SK-N-SH treated with all-trans-retinoic acid at 6 μM for 48 hours (cell line): ENCODE measurements around the gene DTNA.

Source experiments
- ARNTL ChIP-seq: fragments of 450-650 bp; formaldehyde crosslinking; IDR thresholded peaks from 2 replicates; pipeline ENCODE4 v1.5.0; 2020; ENCODE audit warnings: low read depth, mild to moderate bottlenecking, moderate library complexity, borderline replicate concordance
- BACH2 ChIP-seq: fragments of 250-450 bp; sonication (Bioruptor Pico); IDR thresholded peaks from 2 replicates; pipeline ENCODE4 v1.9.0; 2021; ENCODE audit warnings: mild to moderate bottlenecking, borderline replicate concordance
- CSDC2 ChIP-seq: fragments of 250-450 bp; sonication (Bioruptor Pico); IDR thresholded peaks from 2 replicates; pipeline ENCODE4 v1.5.0; 2020; ENCODE audit warnings: mild to moderate bottlenecking, moderate library complexity
- GLIS3 ChIP-seq: fragments of 250-450 bp; sonication (Bioruptor Pico); IDR thresholded peaks from 2 replicates; pipeline ENCODE4 v1.5.0; 2020; ENCODE audit warnings: mild to moderate bottlenecking, moderate library complexity
- PPARA ChIP-seq: fragments of 250-450 bp; sonication (Bioruptor Pico); IDR thresholded peaks from 2 replicates; pipeline ENCODE4 v1.5.0; 2020; ENCODE audit warnings: mild to moderate bottlenecking, borderline replicate concordance
- RARB ChIP-seq: fragments of 250-450 bp; sonication (Bioruptor Pico); IDR thresholded peaks from 2 replicates; pipeline ENCODE4 v1.8.0; 2021; ENCODE audit warnings: mild to moderate bottlenecking, moderate library complexity
- ZC3H10 ChIP-seq: fragments of 250-450 bp; sonication (Bioruptor Pico); IDR thresholded peaks from 2 replicates; pipeline ENCODE4 v1.5.1; 2021; ENCODE audit warnings: mild to moderate bottlenecking, moderate library complexity
- ZNF565 ChIP-seq: fragments of 450-650 bp; formaldehyde crosslinking; conservative IDR thresholded peaks from 2 replicates; pipeline ENCODE4 v1.5.0; 2020; ENCODE audit warnings: low read depth, mild to moderate bottlenecking, moderate library complexity
- ZNF8 ChIP-seq: fragments of 450-650 bp; formaldehyde crosslinking; IDR thresholded peaks from 2 replicates; pipeline ENCODE4 v1.5.0; 2020; ENCODE audit warnings: mild to moderate bottlenecking, moderate library complexity
- TF ChIP-seq, protein P1 (sequence below): fragments of 250-450 bp; sonication (Bioruptor Pico); IDR thresholded peaks from 2 replicates; pipeline ENCODE4 v1.8.0; 2020; ENCODE audit warnings: mild to moderate bottlenecking, moderate library complexity, borderline replicate concordance
- TF ChIP-seq, protein P2 (sequence below): fragments of 250-450 bp; sonication (Bioruptor Pico); IDR thresholded peaks from 2 replicates; pipeline ENCODE4 v1.5.0; 2020; ENCODE audit warnings: mild to moderate bottlenecking, moderate library complexity
- TF ChIP-seq, protein P3 (sequence below): fragments of 250-450 bp; sonication (Bioruptor Pico); IDR thresholded peaks from 2 replicates; pipeline ENCODE4 v1.5.1; 2020; ENCODE audit warnings: low read depth, mild to moderate bottlenecking, moderate library complexity
- TF ChIP-seq, protein P4 (sequence below): fragments of 250-450 bp; sonication (Bioruptor Pico); IDR thresholded peaks from 2 replicates; pipeline ENCODE4 v1.5.1; 2021; ENCODE audit warnings: mild to moderate bottlenecking, moderate library complexity

DNA sequence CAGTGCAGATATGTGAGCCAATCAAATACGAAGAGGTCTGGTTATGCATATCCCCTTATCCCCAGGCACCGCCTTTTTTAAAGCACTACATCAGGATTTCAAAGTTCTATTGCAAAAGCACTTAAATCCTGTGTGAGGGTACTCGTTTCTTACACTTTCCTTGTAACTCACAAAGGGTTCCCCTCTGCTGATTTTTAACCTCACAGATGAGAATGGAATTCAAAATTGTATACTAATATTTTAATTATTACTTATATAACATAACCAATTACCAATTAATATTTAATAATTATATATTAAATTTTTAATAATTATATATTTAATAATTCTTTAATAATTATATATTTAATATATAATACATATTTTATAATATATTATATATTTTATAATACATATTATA, 204.9 kb downstream of the DTNA start:
- no peak for TF ChIP-seq RARB (CRISPR knock-in tag)
- TF ChIP-seq, protein P1, sequence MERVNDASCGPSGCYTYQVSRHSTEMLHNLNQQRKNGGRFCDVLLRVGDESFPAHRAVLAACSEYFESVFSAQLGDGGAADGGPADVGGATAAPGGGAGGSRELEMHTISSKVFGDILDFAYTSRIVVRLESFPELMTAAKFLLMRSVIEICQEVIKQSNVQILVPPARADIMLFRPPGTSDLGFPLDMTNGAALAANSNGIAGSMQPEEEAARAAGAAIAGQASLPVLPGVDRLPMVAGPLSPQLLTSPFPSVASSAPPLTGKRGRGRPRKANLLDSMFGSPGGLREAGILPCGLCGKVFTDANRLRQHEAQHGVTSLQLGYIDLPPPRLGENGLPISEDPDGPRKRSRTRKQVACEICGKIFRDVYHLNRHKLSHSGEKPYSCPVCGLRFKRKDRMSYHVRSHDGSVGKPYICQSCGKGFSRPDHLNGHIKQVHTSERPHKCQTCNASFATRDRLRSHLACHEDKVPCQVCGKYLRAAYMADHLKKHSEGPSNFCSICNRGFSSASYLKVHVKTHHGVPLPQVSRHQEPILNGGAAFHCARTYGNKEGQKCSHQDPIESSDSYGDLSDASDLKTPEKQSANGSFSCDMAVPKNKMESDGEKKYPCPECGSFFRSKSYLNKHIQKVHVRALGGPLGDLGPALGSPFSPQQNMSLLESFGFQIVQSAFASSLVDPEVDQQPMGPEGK (CRISPR knock-in tag): no peak
- no peak for TF ChIP-seq GLIS3
- TF ChIP-seq, protein P2, sequence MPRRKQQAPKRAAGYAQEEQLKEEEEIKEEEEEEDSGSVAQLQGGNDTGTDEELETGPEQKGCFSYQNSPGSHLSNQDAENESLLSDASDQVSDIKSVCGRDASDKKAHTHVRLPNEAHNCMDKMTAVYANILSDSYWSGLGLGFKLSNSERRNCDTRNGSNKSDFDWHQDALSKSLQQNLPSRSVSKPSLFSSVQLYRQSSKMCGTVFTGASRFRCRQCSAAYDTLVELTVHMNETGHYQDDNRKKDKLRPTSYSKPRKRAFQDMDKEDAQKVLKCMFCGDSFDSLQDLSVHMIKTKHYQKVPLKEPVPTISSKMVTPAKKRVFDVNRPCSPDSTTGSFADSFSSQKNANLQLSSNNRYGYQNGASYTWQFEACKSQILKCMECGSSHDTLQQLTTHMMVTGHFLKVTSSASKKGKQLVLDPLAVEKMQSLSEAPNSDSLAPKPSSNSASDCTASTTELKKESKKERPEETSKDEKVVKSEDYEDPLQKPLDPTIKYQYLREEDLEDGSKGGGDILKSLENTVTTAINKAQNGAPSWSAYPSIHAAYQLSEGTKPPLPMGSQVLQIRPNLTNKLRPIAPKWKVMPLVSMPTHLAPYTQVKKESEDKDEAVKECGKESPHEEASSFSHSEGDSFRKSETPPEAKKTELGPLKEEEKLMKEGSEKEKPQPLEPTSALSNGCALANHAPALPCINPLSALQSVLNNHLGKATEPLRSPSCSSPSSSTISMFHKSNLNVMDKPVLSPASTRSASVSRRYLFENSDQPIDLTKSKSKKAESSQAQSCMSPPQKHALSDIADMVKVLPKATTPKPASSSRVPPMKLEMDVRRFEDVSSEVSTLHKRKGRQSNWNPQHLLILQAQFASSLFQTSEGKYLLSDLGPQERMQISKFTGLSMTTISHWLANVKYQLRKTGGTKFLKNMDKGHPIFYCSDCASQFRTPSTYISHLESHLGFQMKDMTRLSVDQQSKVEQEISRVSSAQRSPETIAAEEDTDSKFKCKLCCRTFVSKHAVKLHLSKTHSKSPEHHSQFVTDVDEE (CRISPR knock-in tag): no peak
- no peak for TF ChIP-seq BACH2 (CRISPR knock-in tag)
- TF ChIP-seq, protein P3, sequence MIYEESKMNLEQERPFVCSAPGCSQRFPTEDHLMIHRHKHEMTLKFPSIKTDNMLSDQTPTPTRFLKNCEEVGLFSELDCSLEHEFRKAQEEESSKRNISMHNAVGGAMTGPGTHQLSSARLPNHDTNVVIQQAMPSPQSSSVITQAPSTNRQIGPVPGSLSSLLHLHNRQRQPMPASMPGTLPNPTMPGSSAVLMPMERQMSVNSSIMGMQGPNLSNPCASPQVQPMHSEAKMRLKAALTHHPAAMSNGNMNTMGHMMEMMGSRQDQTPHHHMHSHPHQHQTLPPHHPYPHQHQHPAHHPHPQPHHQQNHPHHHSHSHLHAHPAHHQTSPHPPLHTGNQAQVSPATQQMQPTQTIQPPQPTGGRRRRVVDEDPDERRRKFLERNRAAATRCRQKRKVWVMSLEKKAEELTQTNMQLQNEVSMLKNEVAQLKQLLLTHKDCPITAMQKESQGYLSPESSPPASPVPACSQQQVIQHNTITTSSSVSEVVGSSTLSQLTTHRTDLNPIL (CRISPR knock-in tag): no peak
- no peak for TF ChIP-seq ARNTL (CRISPR knock-in tag)
- TF ChIP-seq CSDC2 (CRISPR knock-in tag): no peak
- TF ChIP-seq PPARA: no peak
- TF ChIP-seq ZC3H10 (CRISPR knock-in tag): no peak
- TF ChIP-seq ZNF8 (CRISPR knock-in tag): no peak
- no peak for TF ChIP-seq ZNF565 (CRISPR knock-in tag)
- TF ChIP-seq, protein P4, sequence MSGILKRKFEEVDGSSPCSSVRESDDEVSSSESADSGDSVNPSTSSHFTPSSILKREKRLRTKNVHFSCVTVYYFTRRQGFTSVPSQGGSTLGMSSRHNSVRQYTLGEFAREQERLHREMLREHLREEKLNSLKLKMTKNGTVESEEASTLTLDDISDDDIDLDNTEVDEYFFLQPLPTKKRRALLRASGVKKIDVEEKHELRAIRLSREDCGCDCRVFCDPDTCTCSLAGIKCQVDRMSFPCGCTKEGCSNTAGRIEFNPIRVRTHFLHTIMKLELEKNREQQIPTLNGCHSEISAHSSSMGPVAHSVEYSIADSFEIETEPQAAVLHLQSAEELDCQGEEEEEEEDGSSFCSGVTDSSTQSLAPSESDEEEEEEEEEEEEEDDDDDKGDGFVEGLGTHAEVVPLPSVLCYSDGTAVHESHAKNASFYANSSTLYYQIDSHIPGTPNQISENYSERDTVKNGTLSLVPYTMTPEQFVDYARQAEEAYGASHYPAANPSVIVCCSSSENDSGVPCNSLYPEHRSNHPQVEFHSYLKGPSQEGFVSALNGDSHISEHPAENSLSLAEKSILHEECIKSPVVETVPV (CRISPR knock-in tag): no peak
